Activated T-cell treated with anti-CD3 and anti-CD28 coated beads for 48 hours (primary cell): ENCODE measurements around the gene RABEP2.
A peak's percentile ranks its signal among the peaks of the same experiment; 100 is the strongest.
"Not testable (repeated sequence)": the region's sequence is repeated elsewhere in the genome, so short reads cannot be mapped to it uniquely, and the experiment has no call there.

Source experiments
- DNase-seq: peaks from one replicate; pipeline ENCODE4 v3.0.0-alpha.2; 2020; ENCODE audit warnings: low read depth

Gene RABEP2

GRCh38 chr16:28903344-28904042 is 21.5 kb downstream of the RABEP2 start:
- DNase-seq = no peak

- no peak for DNase-seq
Measured at GRCh38 chr16:28902909-28903308, 22.1 kb downstream of the RABEP2 start.

- DNase-seq = no peak
Measured at GRCh38 chr16:28901862-28902261, 23.2 kb downstream of the RABEP2 start.

GRCh38 chr16:28900601-28901000 is 24.4 kb downstream of the RABEP2 start:
- no peak for DNase-seq

- DNase-seq = no peak
Measured at GRCh38 chr16:28899882-28900590, 25.0 kb downstream of the RABEP2 start.

- no peak for DNase-seq
Measured at GRCh38 chr16:28898942-28899341, 26.1 kb downstream of the RABEP2 start.

- DNase-seq = no peak
Measured at GRCh38 chr16:28898266-28898665, 26.8 kb downstream of the RABEP2 start.

- DNase-seq = no peak
Measured at GRCh38 chr16:28897826-28898225, 27.2 kb downstream of the RABEP2 start.

- no peak for DNase-seq
Measured at GRCh38 chr16:28895609-28896008, 29.4 kb downstream of the RABEP2 start.

GRCh38 chr16:28893291-28893690 is 31.7 kb downstream of the RABEP2 start:
- DNase-seq = no peak

GRCh38 chr16:28891964-28892890 is 32.8 kb downstream of the RABEP2 start:
- DNase-seq = no peak

- not testable (repeated sequence) for DNase-seq
Measured at GRCh38 chr16:28890355-28890754, 34.7 kb downstream of the RABEP2 start.

- DNase-seq = no peak
Measured at GRCh38 chr16:28886945-28887344, 38.1 kb downstream of the RABEP2 start.

GRCh38 chr16:28884045-28884444 is 41.0 kb downstream of the RABEP2 start:
- no peak for DNase-seq

GRCh38 chr16:28883221-28883996 is 41.6 kb downstream of the RABEP2 start:
- DNase-seq = no peak

- DNase-seq = no peak
Measured at GRCh38 chr16:28882551-28883160, 42.4 kb downstream of the RABEP2 start.

- not testable (repeated sequence) for DNase-seq
Measured at GRCh38 chr16:28881565-28881964, 43.5 kb downstream of the RABEP2 start.

- DNase-seq = no peak
Measured at GRCh38 chr16:28880955-28881354, 44.1 kb downstream of the RABEP2 start.

GRCh38 chr16:28880589-28880915 is 44.5 kb downstream of the RABEP2 start:
- no peak for DNase-seq

GRCh38 chr16:28879841-28880588 is 45.0 kb downstream of the RABEP2 start:
- DNase-seq = peak; percentile 92
